Subcutaneous adipose tissue (tissue), 4 donors: ENCODE data around the gene DBN1. TPM values are rescaled to one million over a fixed set of nuclear protein-coding genes. Genes with fewer than 3 reads are reported as not detected.

Experiments
- CTCF ChIP-seq: fragments of 450-650 bp; IDR thresholded peaks from one replicate; pipeline ENCODE4 v1.5.1; 2016; ENCODE audit warnings: low read depth, mild to moderate bottlenecking, control low read depth, antibody characterized with exemption, moderate library complexity
- total RNA-seq, 4 donors: library from RNA; depleted of rRNA; stranded (reverse); fragments of >200 nt; gene quantifications; one replicate each; pipeline ENCODE4 v1.1.0, GENCODE V29; 2016

DBN1 gene
- total RNA-seq, 4 donors from 2014 or later: 25.2 to 50.9 (median 37.6) TPM

GRCh38 chr5:177487144-177487543, 13.7 kb upstream of the DBN1 start:
- no peak for TF ChIP-seq CTCF

GRCh38 chr5:177486256-177486655, 12.8 kb upstream of the DBN1 start:
- TF ChIP-seq CTCF: no peak

- TF ChIP-seq CTCF: no peak
Measured at GRCh38 chr5:177484902-177485549, 11.6 kb upstream of the DBN1 start.

DNA sequence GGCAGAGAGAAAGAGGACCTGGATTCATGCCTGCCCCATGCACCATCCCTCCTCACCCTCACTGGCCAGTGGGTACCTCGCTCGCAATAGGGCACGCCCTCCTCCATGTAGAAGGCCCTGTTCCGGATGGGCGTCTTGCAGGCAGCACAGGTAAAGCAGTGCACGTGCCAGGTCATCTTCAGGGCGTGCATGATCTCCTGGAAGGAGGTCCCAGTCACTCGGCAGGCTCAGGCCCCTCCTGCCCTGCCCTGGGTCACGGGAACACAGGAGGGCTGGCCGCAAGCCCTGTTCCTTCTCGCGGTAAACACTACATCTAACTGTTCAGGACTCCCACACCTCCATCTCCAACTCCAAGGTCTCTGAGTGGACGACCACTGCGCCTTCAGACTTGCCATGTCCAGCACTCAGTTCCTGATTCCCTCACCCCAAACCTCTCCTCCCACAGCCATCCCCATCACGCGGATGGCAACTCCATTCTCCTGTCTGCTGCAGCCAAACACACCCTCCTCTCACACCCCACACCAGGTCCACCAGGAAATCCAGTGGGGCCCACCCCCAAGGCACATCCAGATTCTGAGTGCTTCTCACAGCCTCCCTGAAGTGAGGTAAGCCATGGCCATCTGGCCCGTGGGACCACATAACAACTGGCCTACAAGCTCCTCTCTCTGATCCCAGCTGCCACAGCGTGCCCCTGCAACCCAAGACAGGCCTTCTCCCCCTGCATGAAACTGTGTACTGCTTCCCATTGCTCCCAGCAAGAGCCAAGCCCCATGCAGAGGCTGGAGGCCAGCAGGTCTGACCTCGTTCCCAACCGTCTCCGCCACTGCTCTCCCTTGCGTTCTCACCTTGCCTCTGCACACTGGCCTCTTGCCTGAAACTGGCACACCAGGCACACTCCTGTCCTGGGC, 10.8 kb upstream of the DBN1 start:
- no peak for TF ChIP-seq CTCF

DNA sequence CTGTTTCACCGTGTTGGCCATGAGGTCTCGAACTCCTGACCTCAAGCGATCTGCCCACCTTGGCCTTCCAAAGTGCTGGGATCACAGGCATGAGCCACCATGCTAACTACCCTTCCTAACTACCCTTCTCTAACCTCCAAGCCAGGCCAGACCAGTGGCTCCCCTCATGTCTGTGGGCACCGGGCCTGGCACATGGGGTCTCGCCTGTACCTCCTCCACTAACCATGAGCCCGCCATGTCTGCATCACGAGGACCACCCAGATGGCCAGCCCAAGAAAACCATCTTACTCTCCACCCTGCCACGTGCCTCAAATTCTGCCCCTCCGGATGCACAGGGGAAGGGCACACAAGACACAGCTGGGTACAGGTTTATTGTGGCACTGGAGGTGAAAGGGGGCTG, 9.6 kb upstream of the DBN1 start:
- no peak for TF ChIP-seq CTCF

DNA sequence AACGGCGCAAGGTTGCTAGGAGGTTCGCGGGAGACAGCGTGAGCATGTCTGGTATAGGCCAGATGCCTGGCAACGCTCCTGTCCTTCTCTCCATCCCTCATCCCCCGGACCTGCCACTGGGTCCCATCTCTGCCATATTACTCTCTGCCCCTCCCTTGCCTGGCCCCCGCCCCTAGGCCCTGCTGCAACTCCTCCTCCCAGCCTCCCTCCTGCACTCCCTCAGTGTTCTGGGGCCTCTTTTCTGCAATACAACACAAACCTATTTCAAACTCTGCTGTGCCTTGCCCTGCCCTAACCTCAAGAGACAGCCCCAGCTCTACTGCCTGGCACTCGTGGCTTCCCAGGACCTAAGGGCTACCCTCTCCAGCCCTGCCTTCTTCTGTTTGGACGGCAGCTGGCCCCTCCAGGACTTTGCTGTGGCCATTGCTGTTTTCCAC, 8.9 kb upstream of the DBN1 start:
- TF ChIP-seq CTCF: no peak

- no peak for TF ChIP-seq CTCF
Measured at GRCh38 chr5:177479774-177480173, 6.3 kb upstream of the DBN1 start.
